Omental fat pad (tissue), 4 donors: Measurements from ENCODE around the gene EPHA2. TPM values are rescaled to one million over a fixed set of nuclear protein-coding genes. Genes with fewer than 3 reads are reported as not detected.
"Not testable (repeated sequence)": the region's sequence is repeated elsewhere in the genome, so short reads cannot be mapped to it uniquely, and the experiment has no call there.

Experiments
- ATAC-seq: fragments of 150-250 bp; one replicate; pipeline ENCODE4 v1.9.1; 2016; ENCODE audit warnings: mild to moderate bottlenecking, moderate library complexity; ENCODE audit not compliant: low FRiP score
- DNase-seq: peaks from one replicate; pipeline ENCODE4 v3.0.0-alpha.2; 2019; ENCODE audit warnings: low spot score
- total RNA-seq, 4 donors: library from RNA; depleted of rRNA; stranded (reverse); fragments of >200 nt; gene quantifications; one replicate each; pipeline ENCODE4 v1.1.0, GENCODE V29; 2016
- TF ChIP-seq, protein P1 (sequence below), 3 donors: fragments of 450-650 bp; IDR thresholded peaks; one replicate each; pipeline ENCODE4 v1.5.1; 2016 to 2017; ENCODE audit warnings: antibody characterized with exemption in 3 of 3, mild to moderate bottlenecking in 3 of 3, moderate library complexity in 2 of 3

Gene EPHA2
- total RNA-seq, 4 donors from 2014 or later: 15.3 to 41.8 (median 28.6) TPM

DNA sequence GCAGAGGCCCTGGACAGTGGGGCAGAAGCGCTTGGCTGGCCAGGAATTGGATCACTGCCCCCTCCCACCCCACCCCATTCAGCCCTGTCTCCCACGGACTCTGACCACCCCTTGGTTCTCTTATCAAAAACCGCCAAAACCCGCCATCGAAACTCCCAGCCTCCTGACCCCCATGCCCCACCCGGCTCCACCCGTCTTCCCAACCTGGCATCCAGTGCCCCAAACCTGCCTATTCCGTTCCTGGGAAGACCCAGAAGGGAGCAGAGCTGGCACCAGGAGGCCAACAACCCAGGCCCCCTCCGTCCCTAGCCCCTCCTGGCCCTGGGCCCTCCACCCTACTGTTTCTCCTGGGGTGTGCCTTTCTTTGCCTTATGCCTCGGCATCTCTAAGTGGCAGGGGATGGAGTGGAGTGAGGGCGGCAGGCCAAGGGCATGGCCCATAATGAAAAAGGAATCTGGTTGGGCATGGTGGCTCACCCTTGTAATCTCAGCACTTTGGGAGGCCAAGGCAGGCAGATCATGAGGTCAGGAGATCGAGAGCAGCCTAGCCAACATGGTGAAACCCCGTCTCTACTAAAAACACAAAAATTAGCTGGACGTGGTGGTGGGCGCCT lies 16.5 kb upstream of the EPHA2 start:
- ATAC-seq (no peak), DNase-seq (no peak)
- TF ChIP-seq, protein P1, sequence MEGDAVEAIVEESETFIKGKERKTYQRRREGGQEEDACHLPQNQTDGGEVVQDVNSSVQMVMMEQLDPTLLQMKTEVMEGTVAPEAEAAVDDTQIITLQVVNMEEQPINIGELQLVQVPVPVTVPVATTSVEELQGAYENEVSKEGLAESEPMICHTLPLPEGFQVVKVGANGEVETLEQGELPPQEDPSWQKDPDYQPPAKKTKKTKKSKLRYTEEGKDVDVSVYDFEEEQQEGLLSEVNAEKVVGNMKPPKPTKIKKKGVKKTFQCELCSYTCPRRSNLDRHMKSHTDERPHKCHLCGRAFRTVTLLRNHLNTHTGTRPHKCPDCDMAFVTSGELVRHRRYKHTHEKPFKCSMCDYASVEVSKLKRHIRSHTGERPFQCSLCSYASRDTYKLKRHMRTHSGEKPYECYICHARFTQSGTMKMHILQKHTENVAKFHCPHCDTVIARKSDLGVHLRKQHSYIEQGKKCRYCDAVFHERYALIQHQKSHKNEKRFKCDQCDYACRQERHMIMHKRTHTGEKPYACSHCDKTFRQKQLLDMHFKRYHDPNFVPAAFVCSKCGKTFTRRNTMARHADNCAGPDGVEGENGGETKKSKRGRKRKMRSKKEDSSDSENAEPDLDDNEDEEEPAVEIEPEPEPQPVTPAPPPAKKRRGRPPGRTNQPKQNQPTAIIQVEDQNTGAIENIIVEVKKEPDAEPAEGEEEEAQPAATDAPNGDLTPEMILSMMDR (IDR thresholded peaks at IDR 0.05): no peak

GRCh38 chr1:16171314-16172151 lies 15.7 kb upstream of the EPHA2 start:
- no peak for DNase-seq
- TF ChIP-seq, protein P1 (IDR thresholded peaks at IDR 0.05): no peak
- ATAC-seq: no peak

- DNase-seq: no peak
- ATAC-seq: no peak
- TF ChIP-seq, protein P1 (IDR thresholded peaks at IDR 0.05): no peak
Observed at GRCh38 chr1:16170283-16170673, 14.4 kb upstream of the EPHA2 start.

GRCh38 chr1:16168622-16169360 lies 12.9 kb upstream of the EPHA2 start:
- ATAC-seq (no peak), DNase-seq (no peak)
- TF ChIP-seq, protein P1 (IDR thresholded peaks at IDR 0.05): no peak

DNA sequence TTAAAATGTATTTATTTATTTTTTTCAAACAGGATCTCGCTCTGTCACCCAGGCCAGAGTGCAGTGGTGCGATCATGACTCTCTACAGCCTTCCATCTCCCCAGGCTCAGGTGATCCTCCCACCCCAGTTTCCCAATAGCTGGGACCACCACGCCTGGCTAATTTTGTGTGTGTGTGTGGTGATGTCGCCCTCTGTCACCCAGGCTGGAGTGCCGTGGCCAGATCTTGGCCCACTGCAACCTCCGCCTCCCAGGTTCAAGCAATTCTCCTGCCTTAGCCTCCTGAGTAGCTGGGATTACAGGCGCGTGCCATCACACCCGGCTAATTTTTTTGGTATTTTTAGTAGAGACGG lies 12.3 kb upstream of the EPHA2 start:
- DNase-seq, ATAC-seq: not testable (repeated sequence)

DNA sequence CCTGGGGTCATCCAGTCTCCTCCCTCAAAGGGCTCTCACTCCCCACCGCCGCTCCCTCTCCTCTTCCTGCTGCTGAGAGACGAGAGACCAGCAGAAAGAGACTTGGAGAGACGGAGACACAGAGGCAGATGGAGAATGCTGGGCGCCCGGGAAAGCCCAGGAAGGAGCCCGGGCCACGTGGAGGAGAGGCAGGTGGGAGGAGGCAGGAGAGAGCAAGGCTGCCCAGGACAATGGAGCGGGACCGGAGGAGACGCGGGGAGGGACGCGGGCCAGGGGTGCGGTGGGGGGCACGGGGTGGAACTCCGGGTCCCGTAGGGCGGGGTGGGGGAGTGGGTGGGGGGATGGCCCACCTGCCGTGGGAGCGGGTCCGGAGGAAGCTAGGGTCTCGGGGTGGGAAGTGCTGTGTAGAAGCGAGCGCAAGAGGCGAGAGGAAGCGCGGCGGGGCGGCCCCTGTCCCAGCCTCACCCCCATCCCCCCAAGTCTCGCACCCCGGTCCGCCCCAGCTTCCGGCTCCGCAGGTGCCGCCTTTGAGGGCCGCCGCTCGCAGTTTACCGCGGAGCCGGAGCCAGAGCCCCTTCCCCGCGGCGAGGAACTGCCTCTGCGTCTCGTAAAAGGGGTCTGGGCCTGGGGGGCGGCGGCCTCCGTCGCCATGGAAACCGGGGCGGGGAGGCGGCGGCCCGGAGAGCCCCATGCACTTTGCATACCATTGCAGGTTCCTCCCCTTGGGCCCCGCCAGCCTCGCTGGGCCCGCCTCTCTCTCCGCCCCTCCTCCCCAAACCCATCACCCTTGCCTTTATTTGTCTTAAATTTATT lies 11.7 kb upstream of the EPHA2 start:
- peak; percentile 64 for ATAC-seq
- TF ChIP-seq, protein P1 (IDR thresholded peaks at IDR 0.05): no peak
- DNase-seq: no peak

GRCh38 chr1:16166117-16166516 lies 10.2 kb upstream of the EPHA2 start:
- DNase-seq: no peak
- TF ChIP-seq, protein P1 (IDR thresholded peaks at IDR 0.05): no peak
- no peak for ATAC-seq
